ENCODE measurements around the gene SOX18. TPM values are rescaled to one million over a fixed set of nuclear protein-coding genes. Genes with fewer than 3 reads are reported as not detected.
A peak's percentile ranks its signal among the peaks of the same experiment; 100 is the strongest.

SOX18 gene
- total and polyA plus RNA-seq, 2 of the 13 experiments (the other 11 are each of a cell fraction or from before 2014, with no cell fraction given) = 1.6 to 1.9 TPM

DNA sequence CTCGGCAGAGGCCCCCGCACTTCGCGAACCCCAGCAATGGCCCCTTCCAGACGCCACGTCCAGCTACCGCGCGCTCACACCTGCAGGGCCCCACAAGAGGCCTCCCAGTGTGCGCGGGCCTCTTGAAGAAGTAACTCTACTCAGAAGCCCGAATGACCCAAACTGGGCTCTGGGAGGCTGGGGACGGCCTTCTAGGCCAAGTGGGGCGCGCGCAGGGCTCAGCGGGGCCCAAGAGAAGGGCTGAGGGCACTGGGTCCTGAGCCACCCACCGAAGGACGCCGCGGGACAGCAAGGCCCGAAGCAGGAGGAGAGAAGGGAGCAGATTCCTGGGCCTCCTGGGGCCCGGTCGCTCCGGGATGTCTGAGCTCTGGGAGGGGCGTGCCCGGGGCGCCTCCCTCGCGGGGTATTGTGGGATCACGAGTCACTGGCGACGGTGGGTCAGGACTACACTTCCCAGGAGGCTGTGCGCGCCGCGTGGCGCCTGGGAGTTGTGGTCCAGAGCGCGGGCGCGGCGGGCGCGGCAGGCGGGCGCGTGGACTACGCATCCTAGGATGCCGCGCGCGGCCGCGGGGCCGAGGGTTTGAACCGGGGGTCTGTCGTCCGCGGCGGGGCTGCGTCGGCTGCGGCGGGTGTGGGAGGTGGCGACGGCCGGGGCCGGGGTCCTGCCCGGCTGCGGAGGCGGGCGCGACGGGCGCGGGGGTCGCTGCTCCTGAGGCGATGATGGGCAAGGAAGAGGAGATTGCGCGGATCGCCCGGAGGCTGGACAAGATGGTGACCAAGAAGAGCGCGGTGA lies 13.4 kb upstream of the SOX18 start, which contains the start of gene TCEA2 (continued):
- TF ChIP-seq, protein P1, sequence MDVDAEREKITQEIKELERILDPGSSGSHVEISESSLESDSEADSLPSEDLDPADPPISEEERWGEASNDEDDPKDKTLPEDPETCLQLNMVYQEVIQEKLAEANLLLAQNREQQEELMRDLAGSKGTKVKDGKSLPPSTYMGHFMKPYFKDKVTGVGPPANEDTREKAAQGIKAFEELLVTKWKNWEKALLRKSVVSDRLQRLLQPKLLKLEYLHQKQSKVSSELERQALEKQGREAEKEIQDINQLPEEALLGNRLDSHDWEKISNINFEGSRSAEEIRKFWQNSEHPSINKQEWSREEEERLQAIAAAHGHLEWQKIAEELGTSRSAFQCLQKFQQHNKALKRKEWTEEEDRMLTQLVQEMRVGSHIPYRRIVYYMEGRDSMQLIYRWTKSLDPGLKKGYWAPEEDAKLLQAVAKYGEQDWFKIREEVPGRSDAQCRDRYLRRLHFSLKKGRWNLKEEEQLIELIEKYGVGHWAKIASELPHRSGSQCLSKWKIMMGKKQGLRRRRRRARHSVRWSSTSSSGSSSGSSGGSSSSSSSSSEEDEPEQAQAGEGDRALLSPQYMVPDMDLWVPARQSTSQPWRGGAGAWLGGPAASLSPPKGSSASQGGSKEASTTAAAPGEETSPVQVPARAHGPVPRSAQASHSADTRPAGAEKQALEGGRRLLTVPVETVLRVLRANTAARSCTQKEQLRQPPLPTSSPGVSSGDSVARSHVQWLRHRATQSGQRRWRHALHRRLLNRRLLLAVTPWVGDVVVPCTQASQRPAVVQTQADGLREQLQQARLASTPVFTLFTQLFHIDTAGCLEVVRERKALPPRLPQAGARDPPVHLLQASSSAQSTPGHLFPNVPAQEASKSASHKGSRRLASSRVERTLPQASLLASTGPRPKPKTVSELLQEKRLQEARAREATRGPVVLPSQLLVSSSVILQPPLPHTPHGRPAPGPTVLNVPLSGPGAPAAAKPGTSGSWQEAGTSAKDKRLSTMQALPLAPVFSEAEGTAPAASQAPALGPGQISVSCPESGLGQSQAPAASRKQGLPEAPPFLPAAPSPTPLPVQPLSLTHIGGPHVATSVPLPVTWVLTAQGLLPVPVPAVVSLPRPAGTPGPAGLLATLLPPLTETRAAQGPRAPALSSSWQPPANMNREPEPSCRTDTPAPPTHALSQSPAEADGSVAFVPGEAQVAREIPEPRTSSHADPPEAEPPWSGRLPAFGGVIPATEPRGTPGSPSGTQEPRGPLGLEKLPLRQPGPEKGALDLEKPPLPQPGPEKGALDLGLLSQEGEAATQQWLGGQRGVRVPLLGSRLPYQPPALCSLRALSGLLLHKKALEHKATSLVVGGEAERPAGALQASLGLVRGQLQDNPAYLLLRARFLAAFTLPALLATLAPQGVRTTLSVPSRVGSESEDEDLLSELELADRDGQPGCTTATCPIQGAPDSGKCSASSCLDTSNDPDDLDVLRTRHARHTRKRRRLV (CRISPR knock-in tag; IDR thresholded peaks at IDR 0.05) = peak; percentile 89; the same call in 1 of the 2 replicates
- TF ChIP-seq ZFP90 (CRISPR knock-in tag; IDR thresholded peaks at IDR 0.05; ENCODE audit: borderline replicate concordance) (peak; percentile 83; the same call in 1 of the 2 replicates), NFE2L2 (IDR thresholded peaks at IDR 0.05; ENCODE audit: low read length) (no peak; the same call in 1 of the 2 replicates), ZNF737 (CRISPR knock-in tag; IDR thresholded peaks at IDR 0.05; ENCODE audit: borderline replicate concordance) (peak; percentile 93; the same call in 1 of the 2 replicates), NFIB (CRISPR knock-in tag; IDR thresholded peaks at IDR 0.05; ENCODE audit: borderline replicate concordance) (no peak), MBD4 (IDR thresholded peaks at IDR 0.05; ENCODE audit: borderline replicate concordance, low read length) (no peak), KAT7 (CRISPR knock-in tag; IDR thresholded peaks at IDR 0.05; ENCODE audit: borderline replicate concordance) (peak; percentile 64), ATF1 (CRISPR knock-in tag; IDR thresholded peaks at IDR 0.05) (no peak), CCDC6 (CRISPR knock-in tag; IDR thresholded peaks at IDR 0.05) (peak; percentile 91; the same call in 1 of the 2 replicates), SRSF1 (optimal IDR thresholded peaks at IDR 0.05; ENCODE audit: low read depth, low read length) (peak; percentile 98), LRRFIP1 (CRISPR knock-in tag; conservative IDR thresholded peaks at IDR 0.05) (peak; percentile 41), NCOA5 (CRISPR knock-in tag; IDR thresholded peaks at IDR 0.05) (no peak; the same call in 1 of the 2 replicates), ZNF530 (CRISPR knock-in tag; IDR thresholded peaks at IDR 0.05; ENCODE audit: low read depth) (no peak), ZNF749 (CRISPR knock-in tag; IDR thresholded peaks at IDR 0.05; ENCODE audit: borderline replicate concordance) (peak; percentile 79)
- TF ChIP-seq, protein P2, sequence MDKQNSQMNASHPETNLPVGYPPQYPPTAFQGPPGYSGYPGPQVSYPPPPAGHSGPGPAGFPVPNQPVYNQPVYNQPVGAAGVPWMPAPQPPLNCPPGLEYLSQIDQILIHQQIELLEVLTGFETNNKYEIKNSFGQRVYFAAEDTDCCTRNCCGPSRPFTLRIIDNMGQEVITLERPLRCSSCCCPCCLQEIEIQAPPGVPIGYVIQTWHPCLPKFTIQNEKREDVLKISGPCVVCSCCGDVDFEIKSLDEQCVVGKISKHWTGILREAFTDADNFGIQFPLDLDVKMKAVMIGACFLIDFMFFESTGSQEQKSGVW (CRISPR knock-in tag; IDR thresholded peaks at IDR 0.05; ENCODE audit: borderline replicate concordance) = 0 out of 2 replicates have a peak, but pooled peaks have one; percentile 92
- TF ChIP-seq, protein P3, sequence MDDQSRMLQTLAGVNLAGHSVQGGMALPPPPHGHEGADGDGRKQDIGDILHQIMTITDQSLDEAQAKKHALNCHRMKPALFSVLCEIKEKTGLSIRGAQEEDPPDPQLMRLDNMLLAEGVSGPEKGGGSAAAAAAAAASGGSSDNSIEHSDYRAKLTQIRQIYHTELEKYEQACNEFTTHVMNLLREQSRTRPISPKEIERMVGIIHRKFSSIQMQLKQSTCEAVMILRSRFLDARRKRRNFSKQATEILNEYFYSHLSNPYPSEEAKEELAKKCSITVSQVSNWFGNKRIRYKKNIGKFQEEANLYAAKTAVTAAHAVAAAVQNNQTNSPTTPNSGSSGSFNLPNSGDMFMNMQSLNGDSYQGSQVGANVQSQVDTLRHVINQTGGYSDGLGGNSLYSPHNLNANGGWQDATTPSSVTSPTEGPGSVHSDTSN (CRISPR knock-in tag; IDR thresholded peaks at IDR 0.05; ENCODE audit: borderline replicate concordance) = no peak; the same call in 1 of the 2 replicates

Measured in HepG2 (cell line).